ENCODE measurements around the gene CAPS.

The CAPS gene

DNA sequence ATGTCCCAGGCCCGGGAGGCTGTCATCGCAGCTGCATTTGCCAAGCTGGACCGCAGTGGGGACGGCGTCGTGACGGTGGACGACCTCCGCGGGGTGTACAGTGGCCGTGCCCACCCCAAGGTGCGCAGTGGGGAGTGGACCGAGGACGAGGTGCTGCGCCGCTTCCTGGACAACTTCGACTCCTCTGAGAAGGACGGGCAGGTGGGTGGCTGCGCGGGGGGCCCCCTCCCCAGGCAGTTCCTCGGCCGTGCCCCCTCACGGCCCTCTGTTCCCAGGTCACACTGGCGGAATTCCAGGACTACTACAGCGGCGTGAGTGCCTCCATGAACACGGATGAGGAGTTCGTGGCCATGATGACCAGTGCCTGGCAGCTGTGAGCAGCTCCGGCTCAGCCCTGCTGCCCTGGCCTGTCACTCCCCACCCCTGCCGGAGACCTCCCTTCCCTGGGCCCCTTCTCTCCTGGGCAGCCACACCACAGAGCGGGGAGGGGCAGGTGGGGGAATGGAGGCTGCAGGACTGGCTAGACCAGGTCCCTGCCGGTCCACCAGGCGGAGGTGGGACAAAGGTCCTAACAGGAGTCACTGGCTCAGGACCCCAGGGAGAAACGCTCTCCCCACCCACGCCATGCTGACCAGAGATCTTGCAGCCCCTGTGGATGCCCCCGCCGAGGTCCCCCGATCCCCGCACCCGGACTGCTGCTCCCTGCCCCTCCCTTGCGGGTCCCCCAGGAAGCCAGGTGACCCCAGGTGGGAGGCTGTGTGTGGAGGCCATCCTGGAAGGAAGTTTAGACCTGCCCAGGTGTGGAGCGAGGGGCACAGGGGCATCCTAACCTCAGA lies 1.1 kb downstream of the CAPS start:
- DNase-seq: no peak

- no peak for DNase-seq
Measured at GRCh38 chr19:5915782-5916165, 1.7 kb downstream of the CAPS start.

GRCh38 chr19:5916181-5916708 lies 2.2 kb downstream of the CAPS start:
- no peak for DNase-seq

- DNase-seq: no peak
Measured at GRCh38 chr19:5917431-5918107, 3.5 kb downstream of the CAPS start.

GRCh38 chr19:5918463-5919079 lies 4.5 kb downstream of the CAPS start:
- no peak for DNase-seq

- no peak for DNase-seq
Measured at GRCh38 chr19:5921516-5922160, 7.6 kb downstream of the CAPS start.

GRCh38 chr19:5922161-5922545 lies 8.1 kb downstream of the CAPS start:
- no peak for DNase-seq

DNA sequence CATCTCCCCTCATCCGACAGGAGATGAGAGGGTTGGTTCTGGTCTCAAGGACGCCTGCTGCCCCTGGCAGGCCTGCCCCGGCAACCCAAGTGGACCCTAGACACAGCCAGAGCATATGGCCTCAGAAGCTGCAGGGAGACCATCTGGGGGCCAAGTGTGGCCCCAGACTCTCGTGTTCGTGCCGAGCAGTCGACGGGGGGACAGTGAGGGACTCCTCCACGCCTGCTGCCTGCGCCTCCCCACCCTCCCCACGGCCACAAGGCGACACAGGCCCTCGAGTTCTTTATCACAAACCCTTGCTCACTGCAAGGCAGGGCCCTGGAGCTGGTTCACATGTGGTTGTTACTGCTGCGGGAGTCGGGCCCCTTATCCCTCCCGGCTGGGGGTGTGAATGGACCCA lies 9.3 kb downstream of the CAPS start:
- DNase-seq: no peak

- no peak for DNase-seq
Measured at GRCh38 chr19:5925830-5926427, 11.9 kb downstream of the CAPS start.

GRCh38 chr19:5926641-5927440 lies 12.8 kb downstream of the CAPS start:
- DNase-seq: no peak

DNA sequence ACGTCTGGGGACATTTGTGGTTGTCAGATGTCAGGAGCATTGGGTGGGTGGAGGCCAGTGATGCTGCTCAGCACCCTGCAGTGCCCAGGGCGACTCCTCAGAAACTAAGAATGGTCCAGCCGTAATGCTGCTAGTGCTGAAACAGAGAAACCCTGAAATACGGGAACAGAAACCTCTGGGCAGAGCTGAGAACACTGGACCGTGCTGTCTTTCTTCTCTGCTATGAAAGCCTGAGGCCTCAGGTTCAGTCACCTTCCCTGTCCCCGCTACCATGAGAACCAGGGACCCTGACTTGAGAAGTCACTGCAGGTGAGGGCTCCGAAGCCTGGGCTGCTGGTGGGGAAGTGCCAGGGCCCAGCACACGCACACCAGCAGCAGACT lies 13.4 kb downstream of the CAPS start:
- DNase-seq: no peak

- no peak for DNase-seq
Measured at GRCh38 chr19:5929179-5929578, 15.1 kb downstream of the CAPS start.

DNA sequence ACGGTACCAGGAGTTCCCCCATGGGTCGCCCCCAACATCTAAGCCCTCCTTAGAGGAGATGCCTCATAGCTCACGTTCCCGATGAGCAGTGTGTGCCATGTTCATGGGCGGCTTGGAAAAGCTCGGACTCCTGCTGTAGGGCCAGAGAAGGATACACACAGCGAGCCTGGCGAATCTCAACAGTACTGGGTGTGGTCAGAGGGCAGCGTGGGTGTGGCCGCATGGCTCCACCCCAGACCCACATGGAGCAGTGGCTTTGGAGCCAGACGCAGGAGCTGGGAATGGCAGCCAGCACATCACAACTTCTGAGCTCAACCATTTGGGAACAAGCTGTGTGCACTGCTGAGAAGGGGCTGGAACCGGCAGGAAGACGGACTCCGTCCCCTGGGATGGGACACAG lies 15.6 kb downstream of the CAPS start:
- DNase-seq: no peak

GRCh38 chr19:5931251-5931650 lies 17.2 kb downstream of the CAPS start:
- no peak for DNase-seq

- no peak for DNase-seq
Measured at GRCh38 chr19:5932146-5932545, 18.1 kb downstream of the CAPS start.

GRCh38 chr19:5932609-5933262 lies 18.7 kb downstream of the CAPS start:
- DNase-seq: no peak

GRCh38 chr19:5933391-5934068 lies 19.5 kb downstream of the CAPS start:
- DNase-seq: no peak

DNA sequence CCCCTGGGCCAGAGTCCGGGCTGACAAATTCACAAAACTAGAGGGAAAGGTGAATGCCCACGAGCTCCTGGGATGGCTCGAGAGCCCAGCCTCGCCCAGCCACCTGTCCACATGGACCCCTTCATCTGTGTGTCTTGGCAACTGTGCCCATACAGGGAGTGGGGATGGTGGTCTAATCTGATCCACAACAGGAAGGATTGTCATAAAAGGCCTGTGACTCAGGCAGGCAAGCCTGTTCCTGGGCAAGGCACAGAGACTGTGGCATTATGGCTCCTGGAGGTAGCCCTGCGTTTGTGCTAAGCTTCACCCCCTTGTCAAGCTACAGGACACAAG lies 20.0 kb downstream of the CAPS start:
- no peak for DNase-seq

- DNase-seq: no peak
Measured at GRCh38 chr19:5934774-5935472, 20.9 kb downstream of the CAPS start.
